Endometrial microvascular endothelial cells (primary cell): ENCODE results near the gene AIDA. TPM values are rescaled to one million over a fixed set of nuclear protein-coding genes. Genes with fewer than 3 reads are reported as not detected.

ENCODE experiments used
- in situ Hi-C: cut with HindIII; loops from 2 replicates; pipeline ENCODE4 v1.10.0; 2017; ENCODE audit warnings: low sequenced_read_pairs, low pct_unique_long_range_greater_than_20kb; ENCODE audit errors: inconsistent ontology term
- total RNA-seq: library from RNA; depleted of rRNA; stranded (reverse); fragments of >200 nt; gene quantifications from one replicate; pipeline ENCODE4 v1.2.3, GENCODE V29; 2015; ENCODE audit errors: inconsistent ontology term

Gene AIDA
- total RNA-seq, 1 donor from 2014 or later, result 75.1 TPM

GRCh38 chr1:222618880-222619596 is 93.3 kb downstream of the AIDA start:
- in situ Hi-C loops, result no loop called here

Other genes with a start within 250 kb of the AIDA start
- not detected for gene HHIPL2, start 164.4 kb downstream of the AIDA start, total RNA-seq
- gene TAF1A, start 122.6 kb downstream of the AIDA start, total RNA-seq, result 15.1 TPM
- gene MIA3, start 94.4 kb downstream of the AIDA start, total RNA-seq, result 30.1 TPM
- 66.5 TPM for gene BROX, start 73 bp upstream of the AIDA start, total RNA-seq
- gene FAM177B, start 24.7 kb upstream of the AIDA start, total RNA-seq, result not detected
- 2.8 TPM for gene DISP1, start 102.5 kb upstream of the AIDA start, total RNA-seq